ENCODE measurements around the gene PFKFB2. TPM values are rescaled to one million over a fixed set of nuclear protein-coding genes. Genes with fewer than 3 reads are reported as not detected.
A peak's percentile ranks its signal among the peaks of the same experiment; 100 is the strongest.

Gene PFKFB2
- total RNA-seq, 2 experiments from 2014 or later: 3.1 to 3.5 TPM

DNA sequence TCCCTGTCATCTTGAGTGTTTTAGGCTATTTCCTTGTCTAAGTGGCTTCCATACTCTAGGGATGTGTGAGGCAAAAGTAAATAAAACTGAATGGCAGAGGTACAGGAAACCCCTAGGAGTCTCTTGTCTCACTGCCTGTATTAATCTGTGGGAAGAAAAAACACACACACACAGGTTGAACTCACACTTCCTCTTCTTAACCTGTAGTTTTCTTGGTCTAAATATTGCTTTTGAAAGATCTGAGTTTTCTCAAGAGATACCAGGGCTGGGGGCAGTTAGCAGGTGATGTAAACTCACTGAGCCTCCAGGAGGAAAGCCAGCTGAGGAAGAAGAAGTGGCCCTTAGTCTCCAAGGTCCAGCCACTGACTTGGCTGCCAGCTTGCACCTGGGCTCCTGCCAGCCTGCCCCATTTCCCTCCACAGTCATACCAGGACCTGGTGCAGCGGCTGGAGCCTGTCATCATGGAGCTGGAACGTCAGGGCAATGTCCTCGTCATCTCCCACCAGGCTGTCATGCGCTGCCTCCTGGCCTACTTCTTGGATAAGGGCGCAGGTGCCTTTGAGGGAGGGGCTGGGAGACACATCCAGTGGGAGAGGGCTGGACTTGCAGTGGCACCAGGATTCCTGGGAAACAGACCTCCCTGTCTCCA lies 16.9 kb downstream of the PFKFB2 start:
- Mint-ChIP-seq H3K4me1 (peaks cover 29% of the 10 kb centered on the region), H3K9me3 (ENCODE audit: low read depth) (no peaks in the 10 kb centered on the region), H3K27ac (no peak overlapping the region), H3K4me3 (no peak overlapping the region), H3K27me3 (no peaks in the 10 kb centered on the region), H3K36me3 (ENCODE audit: low read depth) (peaks cover 2% of the 10 kb centered on the region)
- DNase-seq: no peak
- ChIA-PET POLR2A (interaction anchor here (0.6 kb wide), 2 partner anchors 15 to 166 kb away, joined by 3 to 4 read pairs; no protein-coding TSS in a partner anchor), CTCF (interaction anchor here (1.4 to 5.2 kb wide), 4 partner anchors 10 to 428 kb away, joined by 4 to 38 read pairs (median 8); no protein-coding TSS in a partner anchor)
- no peak for ATAC-seq
- intact Hi-C loops (cut with DNase I, micrococcal nuclease): no loop called here

GRCh38 chr1:207070811-207071210 lies 17.7 kb downstream of the PFKFB2 start:
- DNase-seq (no peak), ATAC-seq (peak; percentile 28)
- intact Hi-C loops (cut with DNase I, micrococcal nuclease): no loop called here
- Mint-ChIP-seq H3K4me1 (peaks cover 29% of the 10 kb centered on the region), H3K9me3 (ENCODE audit: low read depth) (no peaks in the 10 kb centered on the region), H3K4me3 (no peak overlapping the region), H3K36me3 (ENCODE audit: low read depth) (peaks cover 2% of the 10 kb centered on the region), H3K27ac (peak overlapping the region; percentile 63), H3K27me3 (no peaks in the 10 kb centered on the region)
- CTCF ChIA-PET: interaction anchor here (0.5 to 5.2 kb wide), 9 partner anchors 11 to 543 kb away, joined by 3 to 38 read pairs (median 4); partner anchors contain the start of gene PFKFB2
- POLR2A ChIA-PET: interaction anchor here (0.6 kb wide), 2 partner anchors 16 to 167 kb away, joined by 3 to 4 read pairs; no protein-coding TSS in a partner anchor

- H3K9me3 Mint-ChIP-seq (ENCODE audit: low read depth): no peaks in the 10 kb centered on the region
These were observed 18.4 kb downstream of the PFKFB2 start for GRCh38 chr1:207071426-207071825.

GRCh38 chr1:207072233-207072632 lies 19.2 kb downstream of the PFKFB2 start:
- peaks cover 29% of the 10 kb centered on the region for H3K4me1 Mint-ChIP-seq
- H3K36me3 Mint-ChIP-seq (ENCODE audit: low read depth): peaks cover 2% of the 10 kb centered on the region
- no peak overlapping the region for H3K27ac Mint-ChIP-seq
- no peaks in the 10 kb centered on the region for H3K27me3 Mint-ChIP-seq
- no peak for ATAC-seq
- H3K9me3 Mint-ChIP-seq (ENCODE audit: low read depth): no peaks in the 10 kb centered on the region
- ChIA-PET CTCF (interaction anchor here (1.1 to 5.2 kb wide), 5 partner anchors 10 to 451 kb away, joined by 3 to 38 read pairs (median 4); no protein-coding TSS in a partner anchor), POLR2A (interaction anchor here (0.6 kb wide), 1 partner anchor 170 kb away, joined by 5 read pairs; no protein-coding TSS in a partner anchor)
- H3K4me3 Mint-ChIP-seq: no peak overlapping the region
- intact Hi-C loops (cut with DNase I, micrococcal nuclease): no loop called here
- DNase-seq: no peak

More at GRCh38 chr1:207071426-207071825, 18.4 kb downstream of the PFKFB2 start:
- peaks cover 29% of the 10 kb centered on the region for H3K4me1 Mint-ChIP-seq
- ChIA-PET POLR2A (no interaction called here), CTCF (interaction anchor here (0.9 to 5.2 kb wide), 9 partner anchors 11 to 427 kb away, joined by 3 to 38 read pairs (median 4); partner anchors contain the start of gene PFKFB2)
- no peak overlapping the region for H3K4me3 Mint-ChIP-seq
- DNase-seq (no peak), ATAC-seq (no peak)
- H3K27ac Mint-ChIP-seq: no peak overlapping the region
- peaks cover 2% of the 10 kb centered on the region for H3K36me3 Mint-ChIP-seq (ENCODE audit: low read depth)
- intact Hi-C loops (cut with DNase I, micrococcal nuclease): no loop called here
- no peaks in the 10 kb centered on the region for H3K27me3 Mint-ChIP-seq

- no peak for DNase-seq
- no peaks in the 10 kb centered on the region for H3K9me3 Mint-ChIP-seq (ENCODE audit: low read depth)
- H3K36me3 Mint-ChIP-seq (ENCODE audit: low read depth): no peaks in the 10 kb centered on the region
- ChIA-PET POLR2A (interaction anchor here (0.6 kb wide), 1 partner anchor 24 kb away, joined by 3 read pairs; no protein-coding TSS in a partner anchor), CTCF (interaction anchor here (0.6 to 5.2 kb wide), 10 partner anchors 8 to 601 kb away, joined by 3 to 38 read pairs (median 3); partner anchors contain the start of gene PFKFB2)
- peaks cover 25% of the 10 kb centered on the region for H3K4me1 Mint-ChIP-seq
- H3K4me3 Mint-ChIP-seq: no peak overlapping the region
- peaks cover 5% of the 10 kb centered on the region for H3K27me3 Mint-ChIP-seq
- intact Hi-C loops (cut with DNase I, micrococcal nuclease): no loop called here
- no peak overlapping the region for H3K27ac Mint-ChIP-seq
- ATAC-seq: no peak
These were observed 21.1 kb downstream of the PFKFB2 start for GRCh38 chr1:207073906-207074820.

- H3K27me3 Mint-ChIP-seq: peaks cover 5% of the 10 kb centered on the region
- no peak for ATAC-seq
- no peaks in the 10 kb centered on the region for H3K9me3 Mint-ChIP-seq (ENCODE audit: low read depth)
- H3K36me3 Mint-ChIP-seq (ENCODE audit: low read depth): no peaks in the 10 kb centered on the region
- H3K27ac Mint-ChIP-seq: no peak overlapping the region
- ChIA-PET POLR2A (no interaction called here), CTCF (interaction anchor here (0.6 to 2.8 kb wide), 10 partner anchors 8 to 444 kb away, joined by 3 to 8 read pairs (median 4); no protein-coding TSS in a partner anchor)
- no peak overlapping the region for H3K4me3 Mint-ChIP-seq
- DNase-seq: no peak
- peaks cover 7% of the 10 kb centered on the region for H3K4me1 Mint-ChIP-seq
- intact Hi-C loops (cut with DNase I, micrococcal nuclease): loop anchor here in 1 of 2 experiments (2.0 to 5.0 kb wide), 2 partner anchors 69 to 142 kb away; no protein-coding TSS in a partner anchor
These were observed 23.3 kb downstream of the PFKFB2 start for GRCh38 chr1:207076181-207076955.

GRCh38 chr1:207077012-207077411 lies 23.9 kb downstream of the PFKFB2 start:
- Mint-ChIP-seq H3K9me3 (ENCODE audit: low read depth) (no peaks in the 10 kb centered on the region), H3K36me3 (ENCODE audit: low read depth) (no peaks in the 10 kb centered on the region), H3K4me3 (no peak overlapping the region), H3K27ac (no peak overlapping the region), H3K27me3 (peaks cover 5% of the 10 kb centered on the region), H3K4me1 (peaks cover 1% of the 10 kb centered on the region)
- POLR2A ChIA-PET: no interaction called here
- ATAC-seq: no peak
- DNase-seq: no peak
- CTCF ChIA-PET: interaction anchor here (0.6 to 2.8 kb wide), 7 partner anchors 19 to 444 kb away, joined by 3 to 8 read pairs (median 3); no protein-coding TSS in a partner anchor
- intact Hi-C loops (cut with DNase I, micrococcal nuclease): loop anchor here (1.0 to 5.0 kb wide), 3 partner anchors 27 to 142 kb away; no protein-coding TSS in a partner anchor

DNA sequence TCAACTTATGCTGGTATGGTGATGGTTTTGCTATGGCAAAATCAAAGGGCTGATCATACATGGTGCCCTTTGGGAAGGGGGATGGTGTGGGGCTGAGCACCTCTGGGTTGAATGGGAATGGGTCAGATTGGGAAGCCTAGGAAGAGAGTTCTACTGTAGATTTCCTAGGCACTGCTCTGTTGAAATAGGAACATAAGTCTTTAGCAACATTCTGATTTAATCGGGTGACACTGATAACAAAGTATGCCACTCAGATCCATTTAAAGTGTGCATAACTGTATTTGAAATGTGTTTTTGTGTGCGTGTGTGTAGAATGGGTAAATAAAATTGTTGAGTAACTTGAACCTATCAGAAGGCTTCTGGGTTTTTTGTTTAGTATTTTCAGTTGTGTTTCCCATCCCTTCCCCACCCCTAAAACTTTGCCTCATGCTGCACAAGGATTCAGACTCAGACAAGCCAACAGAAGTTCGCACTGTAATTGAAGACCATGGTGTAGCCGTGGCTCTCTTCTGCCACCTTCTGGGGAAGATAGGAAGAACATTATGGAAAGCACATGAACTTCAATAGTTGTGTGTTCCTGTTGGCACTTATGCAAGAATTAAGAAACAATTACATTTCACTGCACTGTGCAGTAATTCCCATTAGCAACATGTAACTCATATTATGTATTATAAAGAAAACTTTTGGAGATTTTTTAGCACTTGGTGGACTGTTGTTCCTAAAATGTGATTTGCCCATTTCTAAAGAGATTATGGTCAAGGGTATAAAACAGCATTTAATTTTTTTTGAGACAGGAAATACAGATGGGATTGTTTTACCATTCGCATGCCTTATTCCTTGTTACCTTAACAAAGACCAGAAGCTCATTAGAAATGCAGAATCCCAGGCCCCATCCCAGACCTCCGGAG lies 24.6 kb downstream of the PFKFB2 start:
- DNase-seq (peak; percentile 76), ATAC-seq (peak; percentile 92)
- intact Hi-C loops (cut with DNase I, micrococcal nuclease): loop anchor here (1.0 to 5.0 kb wide), 4 partner anchors 27 to 422 kb away; no protein-coding TSS in a partner anchor
- Mint-ChIP-seq H3K36me3 (ENCODE audit: low read depth) (no peaks in the 10 kb centered on the region), H3K4me1 (no peaks in the 10 kb centered on the region), H3K4me3 (no peak overlapping the region), H3K27me3 (peaks cover 8% of the 10 kb centered on the region), H3K27ac (no peak overlapping the region), H3K9me3 (ENCODE audit: low read depth) (no peaks in the 10 kb centered on the region)
- POLR2A ChIA-PET: no interaction called here
- CTCF ChIA-PET: interaction anchor here (0.6 to 3.4 kb wide), 10 partner anchors 11 to 327 kb away, joined by 3 to 13 read pairs (median 3); partner anchors contain the start of gene C4BPB

DNA sequence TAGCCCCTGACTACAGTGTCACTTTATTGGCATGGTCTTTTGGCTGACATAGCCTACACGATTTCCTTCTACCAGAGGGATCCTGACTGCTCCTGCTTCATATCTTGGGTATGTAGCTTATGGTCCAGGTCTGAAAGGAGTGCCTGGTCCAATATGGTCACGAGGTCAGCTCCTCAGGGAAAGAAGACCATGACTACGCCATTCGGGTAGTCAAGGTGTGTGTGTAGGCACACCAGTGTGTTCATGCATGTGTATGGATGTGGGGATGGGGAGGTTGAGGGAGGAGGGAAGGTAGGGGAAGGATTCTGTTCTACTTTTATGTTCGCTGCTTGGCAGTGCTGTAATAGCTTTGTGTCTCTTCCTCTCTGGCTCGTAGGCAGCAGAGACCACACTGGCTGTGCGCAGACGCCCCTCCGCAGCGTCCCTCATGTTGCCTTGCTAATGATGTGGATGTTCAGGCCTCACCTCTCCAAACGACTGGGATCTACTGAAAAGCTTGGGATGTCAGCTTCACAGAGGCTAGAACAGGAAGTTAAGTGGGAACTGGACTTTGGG lies 25.6 kb downstream of the PFKFB2 start:
- Mint-ChIP-seq H3K27me3 (peaks cover 12% of the 10 kb centered on the region), H3K9me3 (ENCODE audit: low read depth) (no peaks in the 10 kb centered on the region), H3K4me3 (no peak overlapping the region), H3K4me1 (no peaks in the 10 kb centered on the region), H3K36me3 (ENCODE audit: low read depth) (no peaks in the 10 kb centered on the region), H3K27ac (no peak overlapping the region)
- ATAC-seq (no peak), DNase-seq (no peak)
- ChIA-PET CTCF (interaction anchor here (0.6 to 3.4 kb wide), 12 partner anchors 10 to 931 kb away, joined by 3 to 13 read pairs (median 3); partner anchors contain the start of genes C4BPB and PFKFB2), POLR2A (no interaction called here)
- intact Hi-C loops (cut with DNase I, micrococcal nuclease): loop anchor here in 1 of 2 experiments (1.0 to 5.0 kb wide), 2 partner anchors 71 to 421 kb away; no protein-coding TSS in a partner anchor
